ENCODE measurements around the gene ATAD1. TPM values are rescaled to one million over a fixed set of nuclear protein-coding genes. Genes with fewer than 3 reads are reported as not detected.
"Not testable (repeated sequence)": the region's sequence is repeated elsewhere in the genome, so short reads cannot be mapped to it uniquely, and the experiment has no call there.

The ATAD1 gene
- total RNA-seq, 1 donor: 51.8 TPM

DNA sequence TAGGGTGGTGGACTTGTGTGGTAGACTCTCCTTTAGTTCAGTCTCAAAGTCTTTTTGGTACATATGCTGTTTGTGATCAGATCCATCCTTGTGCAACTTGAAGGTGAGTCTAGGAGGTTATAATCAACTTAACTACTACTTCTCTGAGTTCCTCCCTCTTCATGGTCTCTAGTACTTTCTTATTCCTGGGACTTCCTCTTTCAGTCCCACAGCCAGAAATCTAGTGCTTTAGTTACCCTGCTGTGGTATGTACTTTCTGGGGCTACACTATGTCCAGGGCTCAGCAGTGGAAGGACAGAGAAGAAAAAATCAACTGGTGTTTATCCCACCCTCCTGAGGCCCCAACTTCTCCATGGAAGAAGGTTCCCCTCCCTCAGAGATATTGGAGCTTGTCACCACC lies 19.4 kb upstream of the ATAD1 start:
- H3K4me3 ChIP-seq (ENCODE audit: low read depth, low read length): no peak overlapping the region
- TF ChIP-seq, protein P1, sequence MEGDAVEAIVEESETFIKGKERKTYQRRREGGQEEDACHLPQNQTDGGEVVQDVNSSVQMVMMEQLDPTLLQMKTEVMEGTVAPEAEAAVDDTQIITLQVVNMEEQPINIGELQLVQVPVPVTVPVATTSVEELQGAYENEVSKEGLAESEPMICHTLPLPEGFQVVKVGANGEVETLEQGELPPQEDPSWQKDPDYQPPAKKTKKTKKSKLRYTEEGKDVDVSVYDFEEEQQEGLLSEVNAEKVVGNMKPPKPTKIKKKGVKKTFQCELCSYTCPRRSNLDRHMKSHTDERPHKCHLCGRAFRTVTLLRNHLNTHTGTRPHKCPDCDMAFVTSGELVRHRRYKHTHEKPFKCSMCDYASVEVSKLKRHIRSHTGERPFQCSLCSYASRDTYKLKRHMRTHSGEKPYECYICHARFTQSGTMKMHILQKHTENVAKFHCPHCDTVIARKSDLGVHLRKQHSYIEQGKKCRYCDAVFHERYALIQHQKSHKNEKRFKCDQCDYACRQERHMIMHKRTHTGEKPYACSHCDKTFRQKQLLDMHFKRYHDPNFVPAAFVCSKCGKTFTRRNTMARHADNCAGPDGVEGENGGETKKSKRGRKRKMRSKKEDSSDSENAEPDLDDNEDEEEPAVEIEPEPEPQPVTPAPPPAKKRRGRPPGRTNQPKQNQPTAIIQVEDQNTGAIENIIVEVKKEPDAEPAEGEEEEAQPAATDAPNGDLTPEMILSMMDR (IDR thresholded peaks at IDR 0.05; ENCODE audit: insufficient read depth, low read length): no peak
- no peak for DNase-seq (ENCODE audit: low read depth)

DNA sequence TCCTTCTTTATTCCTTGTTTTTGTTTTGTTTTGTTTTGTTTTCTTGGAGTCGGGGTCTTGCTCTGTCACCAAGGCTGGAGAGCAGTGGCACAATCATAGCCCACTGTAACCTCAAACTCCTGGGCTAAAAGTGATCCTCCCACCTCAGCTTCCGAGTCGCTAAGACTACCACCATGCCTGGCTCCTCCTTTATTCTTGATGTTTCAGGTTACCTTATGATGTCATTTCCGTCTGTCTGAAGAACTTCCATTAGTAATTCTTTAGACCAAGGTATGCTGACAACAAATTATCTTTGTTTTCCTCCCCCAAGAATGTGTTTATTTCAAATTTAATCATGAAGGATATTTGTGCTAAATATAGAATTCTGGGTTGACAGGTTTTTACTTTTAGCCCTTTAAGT lies 18.1 kb upstream of the ATAD1 start:
- no peak overlapping the region for H3K4me3 ChIP-seq (ENCODE audit: low read depth, low read length)
- no peak for DNase-seq (ENCODE audit: low read depth)
- TF ChIP-seq, protein P1 (IDR thresholded peaks at IDR 0.05; ENCODE audit: insufficient read depth, low read length): no peak

DNA sequence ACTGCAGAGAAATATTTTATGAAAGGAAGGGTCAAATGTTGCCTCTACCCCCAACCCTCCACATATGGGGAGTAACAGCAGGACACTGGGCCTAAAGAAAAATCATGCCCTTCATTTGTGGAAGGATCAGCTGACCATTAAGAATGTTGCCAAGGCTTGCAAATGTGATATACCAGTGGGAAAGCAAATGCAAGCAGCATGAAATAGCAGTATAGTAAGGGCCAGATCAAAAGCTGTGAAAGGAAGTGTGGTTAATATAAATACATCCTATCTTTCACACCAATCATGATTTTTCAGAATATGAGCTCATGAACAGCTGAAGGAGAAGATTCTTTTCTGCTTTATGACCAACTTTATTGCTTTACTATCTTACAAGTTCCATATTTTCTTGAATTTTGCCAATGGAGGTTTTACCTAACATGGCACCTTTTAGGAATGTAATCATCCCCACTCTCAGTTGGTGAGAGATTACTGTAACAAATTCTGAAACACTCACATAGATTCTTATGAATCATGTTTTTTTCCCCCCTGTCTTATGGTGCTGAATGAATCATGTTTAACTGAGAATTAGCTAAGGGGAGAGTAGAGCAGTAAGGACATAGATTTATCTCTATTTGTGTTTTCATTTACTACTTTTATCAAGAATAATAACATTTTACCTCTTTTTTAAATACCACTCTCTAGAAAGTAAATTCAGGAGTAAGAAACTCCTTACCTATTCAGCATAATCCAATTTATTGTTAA lies 12.1 kb upstream of the ATAD1 start:
- TF ChIP-seq, protein P1 (IDR thresholded peaks at IDR 0.05; ENCODE audit: insufficient read depth, low read length): no peak
- no peak for DNase-seq (ENCODE audit: low read depth)
- no peak overlapping the region for H3K4me3 ChIP-seq (ENCODE audit: low read depth, low read length)

DNA sequence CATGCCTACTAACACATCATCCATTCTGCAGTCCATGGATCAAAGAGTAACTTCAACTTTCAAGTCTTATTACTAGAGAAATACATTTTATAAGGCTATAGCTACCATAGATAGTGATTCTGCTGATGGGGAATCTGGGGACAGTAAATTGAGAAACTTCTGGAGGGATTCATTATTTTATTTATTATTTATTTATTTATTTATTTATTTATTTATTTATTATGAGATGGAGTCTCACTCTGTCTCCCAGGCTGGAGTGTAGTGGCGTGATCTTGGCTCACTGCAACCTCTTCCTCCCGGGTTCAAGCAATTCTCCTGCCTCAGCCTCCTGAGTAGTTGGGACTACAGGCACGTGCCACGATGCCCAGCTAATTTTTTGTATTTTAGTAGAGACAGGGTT lies 11.0 kb upstream of the ATAD1 start:
- not testable (repeated sequence) for DNase-seq (ENCODE audit: low read depth); H3K4me3 ChIP-seq (ENCODE audit: low read depth, low read length)

DNA sequence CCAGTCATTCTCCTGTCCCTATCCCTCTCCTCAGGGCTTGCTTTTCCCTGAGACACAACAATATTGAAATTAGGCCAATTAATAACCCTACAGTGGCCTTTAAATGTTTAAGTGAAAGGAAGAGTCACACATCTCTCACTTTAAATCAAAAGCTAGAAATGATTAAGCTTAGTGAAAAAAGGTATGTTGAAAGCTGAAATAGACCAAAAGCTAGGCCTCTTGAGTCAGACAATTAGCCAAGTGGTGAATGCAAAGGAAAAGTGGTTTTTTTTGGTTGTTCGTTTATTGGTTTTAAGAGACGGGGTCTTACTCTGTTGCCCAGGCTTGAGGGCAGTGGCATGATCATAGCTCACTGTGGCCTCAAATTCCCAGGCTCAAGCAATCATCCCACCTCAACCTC lies 9.7 kb upstream of the ATAD1 start:
- DNase-seq (ENCODE audit: low read depth): no peak
- H3K4me3 ChIP-seq (ENCODE audit: low read depth, low read length): no peak overlapping the region
- TF ChIP-seq, protein P1 (IDR thresholded peaks at IDR 0.05; ENCODE audit: insufficient read depth, low read length): no peak

DNA sequence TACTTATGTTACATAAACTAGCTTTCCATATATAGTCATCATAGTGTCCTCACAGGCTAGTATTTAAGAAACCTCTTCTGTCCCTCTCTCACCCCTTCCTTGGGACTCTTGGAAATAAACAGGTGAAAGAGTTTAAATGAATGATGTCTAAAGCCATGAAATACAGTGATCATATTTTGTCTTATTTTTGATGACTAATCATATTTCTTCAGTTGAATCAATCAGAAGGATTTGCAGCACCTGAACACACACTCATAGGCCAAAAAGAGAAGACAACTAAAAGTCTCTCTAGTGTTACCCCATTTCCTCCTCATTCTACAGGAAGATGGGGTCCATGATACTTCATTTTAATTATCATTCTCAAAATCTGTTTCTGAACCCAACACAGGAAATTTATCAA lies 8.6 kb upstream of the ATAD1 start:
- TF ChIP-seq, protein P1 (IDR thresholded peaks at IDR 0.05; ENCODE audit: insufficient read depth, low read length): no peak
- no peak overlapping the region for H3K4me3 ChIP-seq (ENCODE audit: low read depth, low read length)
- DNase-seq (ENCODE audit: low read depth): no peak

DNA sequence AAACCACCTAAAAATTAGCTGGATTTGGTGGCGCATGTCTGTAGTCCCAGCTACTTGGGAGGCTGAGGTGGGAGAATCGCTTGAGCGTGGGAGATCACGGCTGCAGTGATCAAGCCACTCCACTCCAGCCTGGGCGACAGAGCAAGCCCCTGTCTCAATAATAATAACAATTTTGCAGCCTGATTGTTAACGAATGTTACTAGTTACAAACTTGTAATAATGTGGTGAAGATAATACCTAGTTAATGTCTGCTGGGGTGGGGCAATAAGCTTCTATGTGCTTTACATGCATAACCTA lies 1.2 kb upstream of the ATAD1 start:
- DNase-seq (ENCODE audit: low read depth): no peak
- TF ChIP-seq, protein P1 (IDR thresholded peaks at IDR 0.05; ENCODE audit: insufficient read depth, low read length): no peak
- no peak overlapping the region for H3K4me3 ChIP-seq (ENCODE audit: low read depth, low read length)
